ENCODE measurements around the gene KIF5C. TPM values are rescaled to one million over a fixed set of nuclear protein-coding genes. Genes with fewer than 3 reads are reported as not detected.

Gene KIF5C
- total RNA-seq, 1 experiment from 2014 or later: 1.5 TPM

GRCh38 chr2:149063177-149063576, 188.2 kb downstream of the KIF5C start:
- no peak for DNase-seq
- POLR2A ChIA-PET: no interaction called here
- peaks cover 10% of the 10 kb centered on the region for H3K4me1 Mint-ChIP-seq (ENCODE audit: low read depth, unreplicated experiment)
- no peak for TF ChIP-seq CTCF (IDR thresholded peaks at IDR 0.05; ENCODE audit: insufficient read depth in 1 of 2, low read depth in 1 of 2, low read length in 1 of 2, severe bottlenecking in 1 of 2, unreplicated experiment in 1 of 2)
- H3K4me1 ChIP-seq: peaks cover 19% of the 10 kb centered on the region
- no peak overlapping the region for H3K4me3 Mint-ChIP-seq (ENCODE audit: unreplicated experiment)
- H3K27ac Mint-ChIP-seq (ENCODE audit: unreplicated experiment): no peak overlapping the region
- no peak overlapping the region for H3K4me3 ChIP-seq (ENCODE audit: low read depth, low read length)
- intact Hi-C loops (cut with micrococcal nuclease; ENCODE audit: unreplicated experiment): no loop called here
- H3K9me3 ChIP-seq: no peaks in the 10 kb centered on the region
- no peaks in the 10 kb centered on the region for H3K36me3 Mint-ChIP-seq (ENCODE audit: insufficient read depth, unreplicated experiment)
- H3K27me3 Mint-ChIP-seq (ENCODE audit: insufficient read depth, unreplicated experiment): no peaks in the 10 kb centered on the region
- H3K9me3 Mint-ChIP-seq (ENCODE audit: unreplicated experiment): no peaks in the 10 kb centered on the region
- CTCF ChIA-PET: no interaction called here
- no peaks in the 10 kb centered on the region for H3K36me3 ChIP-seq (ENCODE audit: control insufficient read depth, insufficient read depth, low read length)
- no TSS peak for BruUV-seq (replicated peaks)
- H3K27me3 ChIP-seq (replicated peaks; ENCODE audit: control insufficient read depth, insufficient read depth, low read length): no peaks in the 10 kb centered on the region

DNA sequence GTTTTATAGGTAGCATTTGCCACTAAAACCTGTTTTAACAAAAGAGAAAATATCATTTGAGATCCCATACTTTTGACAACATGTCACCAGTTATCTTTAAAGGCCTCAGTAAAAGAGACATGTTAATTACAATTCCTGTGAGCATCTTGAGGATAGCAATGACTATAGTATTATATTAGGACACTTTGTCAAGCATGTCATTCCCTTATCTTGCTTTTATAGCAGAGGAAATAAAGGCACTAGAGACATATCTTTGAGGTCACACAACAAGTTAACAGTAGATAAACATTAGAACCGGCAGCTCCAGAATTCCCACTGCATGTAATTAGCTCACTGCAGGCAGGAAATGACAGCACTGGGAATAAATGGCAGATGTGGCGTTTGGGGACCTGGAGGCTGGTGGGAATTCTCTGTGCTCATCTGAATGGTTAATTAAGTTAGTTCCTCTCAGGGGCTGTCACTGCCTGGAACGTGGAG, 189.4 kb downstream of the KIF5C start:
- Mint-ChIP-seq H3K9me3 (ENCODE audit: unreplicated experiment) (no peaks in the 10 kb centered on the region), H3K27me3 (ENCODE audit: insufficient read depth, unreplicated experiment) (no peaks in the 10 kb centered on the region), H3K4me1 (ENCODE audit: low read depth, unreplicated experiment) (peaks cover 19% of the 10 kb centered on the region), H3K36me3 (ENCODE audit: insufficient read depth, unreplicated experiment) (no peaks in the 10 kb centered on the region), H3K27ac (ENCODE audit: unreplicated experiment) (peak overlapping the region; percentile 65), H3K4me3 (ENCODE audit: unreplicated experiment) (no peak overlapping the region)
- CTCF ChIA-PET: interaction anchor here (0.6 kb wide), 1 partner anchor 419 kb away, joined by 4 read pairs; no protein-coding TSS in a partner anchor
- POLR2A ChIA-PET: no interaction called here
- peaks cover 22% of the 10 kb centered on the region for H3K4me1 ChIP-seq
- H3K4me3 ChIP-seq (ENCODE audit: low read depth, low read length): no peak overlapping the region
- no peaks in the 10 kb centered on the region for H3K36me3 ChIP-seq (ENCODE audit: control insufficient read depth, insufficient read depth, low read length)
- DNase-seq: peak in 1 of 2 experiments; percentile 52
- H3K9me3 ChIP-seq: no peaks in the 10 kb centered on the region
- no peak for TF ChIP-seq CTCF (IDR thresholded peaks at IDR 0.05; ENCODE audit: insufficient read depth in 1 of 2, low read depth in 1 of 2, low read length in 1 of 2, severe bottlenecking in 1 of 2, unreplicated experiment in 1 of 2)
- no peaks in the 10 kb centered on the region for H3K27me3 ChIP-seq (replicated peaks; ENCODE audit: control insufficient read depth, insufficient read depth, low read length)
- BruUV-seq (replicated peaks): no TSS peak
- intact Hi-C loops (cut with micrococcal nuclease; ENCODE audit: unreplicated experiment): no loop called here

GRCh38 chr2:149064856-149065630, 190.0 kb downstream of the KIF5C start:
- POLR2A ChIA-PET: no interaction called here
- Histone ChIP-seq H3K4me3 (ENCODE audit: low read depth, low read length) (no peak overlapping the region), H3K9me3 (no peaks in the 10 kb centered on the region), H3K4me1 (peaks cover 29% of the 10 kb centered on the region), H3K27me3 (replicated peaks; ENCODE audit: control insufficient read depth, insufficient read depth, low read length) (no peaks in the 10 kb centered on the region), H3K36me3 (ENCODE audit: control insufficient read depth, insufficient read depth, low read length) (no peaks in the 10 kb centered on the region)
- intact Hi-C loops (cut with micrococcal nuclease; ENCODE audit: unreplicated experiment): no loop called here
- CTCF ChIA-PET: no interaction called here
- no peak for DNase-seq
- H3K27me3 Mint-ChIP-seq (ENCODE audit: insufficient read depth, unreplicated experiment): no peaks in the 10 kb centered on the region
- TF ChIP-seq CTCF (IDR thresholded peaks at IDR 0.05; ENCODE audit: insufficient read depth in 1 of 2, low read depth in 1 of 2, low read length in 1 of 2, severe bottlenecking in 1 of 2, unreplicated experiment in 1 of 2): no peak
- H3K4me1 Mint-ChIP-seq (ENCODE audit: low read depth, unreplicated experiment): peaks cover 26% of the 10 kb centered on the region
- H3K4me3 Mint-ChIP-seq (ENCODE audit: unreplicated experiment): no peak overlapping the region
- no peaks in the 10 kb centered on the region for H3K36me3 Mint-ChIP-seq (ENCODE audit: insufficient read depth, unreplicated experiment)
- peak overlapping the region; percentile 65 for H3K27ac Mint-ChIP-seq (ENCODE audit: unreplicated experiment)
- no TSS peak for BruUV-seq (replicated peaks)
- no peaks in the 10 kb centered on the region for H3K9me3 Mint-ChIP-seq (ENCODE audit: unreplicated experiment)

Data from Caco-2 (cell line).